ENCODE results near the gene GIMAP8. TPM values are rescaled to one million over a fixed set of nuclear protein-coding genes. Genes with fewer than 3 reads are reported as not detected.

The GIMAP8 gene
- total and polyA plus RNA-seq, 7 donors: 4.4 to 11.9 (median 6.3) TPM

DNA sequence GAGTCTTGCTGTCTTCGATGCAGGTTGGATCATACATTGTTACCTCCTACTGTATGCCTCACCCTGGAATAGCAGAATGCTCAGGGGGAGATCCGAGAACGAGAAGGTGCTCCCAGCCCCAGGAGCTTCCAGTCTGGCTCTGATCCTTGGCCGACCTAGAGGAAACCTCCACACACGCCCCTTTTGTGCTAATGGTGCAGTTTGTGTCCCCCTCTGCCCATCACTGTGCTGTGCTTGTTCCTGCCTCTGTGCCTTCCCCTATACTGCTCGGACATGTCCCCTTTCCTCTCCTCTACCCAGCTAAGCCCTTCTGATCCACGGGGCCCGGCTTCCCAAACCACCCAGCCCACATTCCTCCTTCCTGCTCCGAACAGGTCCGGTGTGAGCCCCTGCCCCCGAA, 38.8 kb upstream of the GIMAP8 start:
- ATAC-seq (no peak), DNase-seq (peak in 1 of 2 donors; percentile 30)
- no peaks in the 10 kb centered on the region for H3K9me3 ChIP-seq
- no peaks in the 10 kb centered on the region for H3K27me3 ChIP-seq (ENCODE audit: insufficient read depth in 3 of 3, low read length in 2 of 3)
- H3K36me3 ChIP-seq (ENCODE audit: insufficient read depth in 1 of 2, low read depth in 1 of 2): peaks cover 0 to 4% of the 10 kb centered on the region in 2 donors
- TF ChIP-seq, protein P1, sequence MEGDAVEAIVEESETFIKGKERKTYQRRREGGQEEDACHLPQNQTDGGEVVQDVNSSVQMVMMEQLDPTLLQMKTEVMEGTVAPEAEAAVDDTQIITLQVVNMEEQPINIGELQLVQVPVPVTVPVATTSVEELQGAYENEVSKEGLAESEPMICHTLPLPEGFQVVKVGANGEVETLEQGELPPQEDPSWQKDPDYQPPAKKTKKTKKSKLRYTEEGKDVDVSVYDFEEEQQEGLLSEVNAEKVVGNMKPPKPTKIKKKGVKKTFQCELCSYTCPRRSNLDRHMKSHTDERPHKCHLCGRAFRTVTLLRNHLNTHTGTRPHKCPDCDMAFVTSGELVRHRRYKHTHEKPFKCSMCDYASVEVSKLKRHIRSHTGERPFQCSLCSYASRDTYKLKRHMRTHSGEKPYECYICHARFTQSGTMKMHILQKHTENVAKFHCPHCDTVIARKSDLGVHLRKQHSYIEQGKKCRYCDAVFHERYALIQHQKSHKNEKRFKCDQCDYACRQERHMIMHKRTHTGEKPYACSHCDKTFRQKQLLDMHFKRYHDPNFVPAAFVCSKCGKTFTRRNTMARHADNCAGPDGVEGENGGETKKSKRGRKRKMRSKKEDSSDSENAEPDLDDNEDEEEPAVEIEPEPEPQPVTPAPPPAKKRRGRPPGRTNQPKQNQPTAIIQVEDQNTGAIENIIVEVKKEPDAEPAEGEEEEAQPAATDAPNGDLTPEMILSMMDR (IDR thresholded peaks at IDR 0.05): no peak
- H3K4me3 ChIP-seq: no peak overlapping the region
- intact Hi-C loops (cut with DNase I): no loop called here
- 78 to 82% (median 78%) methylated on average over 11 of the region's 11 CpGs for WGBS, 3 donors
- no peaks in the 10 kb centered on the region for H3K4me1 ChIP-seq
- no peak overlapping the region for H3K27ac ChIP-seq

DNA sequence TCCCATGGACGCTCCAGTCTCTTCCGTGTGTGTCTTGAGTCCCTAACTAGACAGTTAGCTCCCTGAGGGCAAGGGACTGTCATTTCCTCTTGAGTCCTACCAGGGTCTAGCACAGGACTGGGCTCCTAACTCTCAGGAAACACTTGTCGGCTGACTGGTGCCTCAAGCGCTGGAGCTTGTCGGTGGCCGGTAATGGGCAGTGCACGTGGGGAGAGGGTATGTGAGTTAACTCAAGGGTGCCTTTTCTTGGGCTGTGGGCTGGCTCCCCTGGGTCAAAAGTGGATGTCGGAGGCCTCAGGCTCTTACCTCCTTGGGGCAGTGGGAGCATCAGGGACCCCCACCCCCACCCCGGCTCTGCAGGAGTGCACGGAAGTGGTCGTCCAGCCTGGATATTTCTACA, 38.4 kb upstream of the GIMAP8 start:
- intact Hi-C loops (cut with DNase I): no loop called here
- H3K27me3 ChIP-seq (ENCODE audit: insufficient read depth in 3 of 3, low read length in 2 of 3): no peaks in the 10 kb centered on the region
- TF ChIP-seq, protein P1 (IDR thresholded peaks at IDR 0.05): no peak
- DNase-seq: peak in 1 of 2 donors; percentile 28
- no peak for ATAC-seq
- H3K36me3 ChIP-seq (ENCODE audit: insufficient read depth in 1 of 2, low read depth in 1 of 2): peaks cover 0 to 4% of the 10 kb centered on the region in 2 donors
- H3K9me3 ChIP-seq: no peaks in the 10 kb centered on the region
- H3K4me1 ChIP-seq: no peaks in the 10 kb centered on the region
- H3K27ac ChIP-seq: no peak overlapping the region
- no peak overlapping the region for H3K4me3 ChIP-seq
- WGBS, 3 donors: 87 to 90% (median 88%) methylated on average over 11 of the region's 11 CpGs

DNA sequence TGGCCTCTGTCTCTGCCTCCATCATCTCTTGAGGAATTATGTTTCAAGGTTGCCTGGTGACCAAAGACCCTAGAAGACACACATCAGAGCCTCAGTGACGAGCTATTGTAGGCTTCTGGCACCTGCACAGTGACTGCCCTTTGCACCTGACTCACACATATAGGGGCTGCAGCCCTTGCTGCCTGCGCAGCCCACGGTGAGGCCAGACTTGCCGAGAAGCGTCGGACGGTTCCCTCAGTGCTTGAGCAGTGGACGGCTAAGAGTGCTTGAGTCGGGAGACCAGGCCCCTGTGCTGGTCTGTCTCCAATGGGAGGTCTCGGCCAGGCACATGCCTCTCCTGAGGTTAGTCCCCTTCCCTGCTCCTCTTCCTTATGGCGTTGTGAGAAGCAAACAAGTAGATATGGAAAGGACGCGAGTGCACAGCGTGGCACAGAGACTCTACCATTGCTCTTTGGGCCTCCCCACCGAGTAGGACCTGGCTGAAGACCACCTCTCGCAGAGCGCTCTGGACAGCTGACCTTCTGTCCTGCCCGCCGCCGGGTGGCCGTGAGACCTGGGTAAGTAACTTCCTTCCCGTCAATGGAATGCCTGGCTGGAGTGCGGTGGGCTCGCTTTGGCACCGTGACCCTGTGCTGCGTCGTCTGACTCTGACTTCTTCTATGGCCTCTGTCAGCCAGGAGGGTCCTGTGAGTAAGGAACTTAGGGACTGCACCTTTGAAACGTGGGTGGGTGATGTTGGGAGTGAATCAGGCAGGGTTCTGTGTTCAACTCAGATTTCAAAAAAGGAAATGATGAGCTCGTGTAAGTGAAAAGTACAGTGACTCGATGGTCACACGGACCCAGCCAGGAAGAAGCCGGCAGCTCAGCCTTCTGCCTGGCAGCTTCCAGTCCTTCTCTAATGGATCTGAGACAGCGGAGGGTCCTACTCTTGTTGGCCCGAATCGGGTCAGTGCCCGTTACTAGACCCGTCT, 37.6 kb upstream of the GIMAP8 start:
- 81 to 88% (median 86%) methylated on average over 37 of the region's 37 CpGs for WGBS, 3 donors
- H3K4me3 ChIP-seq: no peak overlapping the region
- intact Hi-C loops (cut with DNase I): no loop called here
- peak in 1 of 4 donors; percentile 11 for ATAC-seq
- no peaks in the 10 kb centered on the region for H3K27me3 ChIP-seq (ENCODE audit: insufficient read depth in 3 of 3, low read length in 2 of 3)
- H3K9me3 ChIP-seq: no peaks in the 10 kb centered on the region
- H3K36me3 ChIP-seq (ENCODE audit: insufficient read depth in 1 of 2, low read depth in 1 of 2): peaks cover 0 to 4% of the 10 kb centered on the region in 2 donors
- no peaks in the 10 kb centered on the region for H3K4me1 ChIP-seq
- TF ChIP-seq, protein P1 (IDR thresholded peaks at IDR 0.05): no peak
- H3K27ac ChIP-seq: no peak overlapping the region
- DNase-seq: peak in 1 of 2 donors; percentile 25

DNA sequence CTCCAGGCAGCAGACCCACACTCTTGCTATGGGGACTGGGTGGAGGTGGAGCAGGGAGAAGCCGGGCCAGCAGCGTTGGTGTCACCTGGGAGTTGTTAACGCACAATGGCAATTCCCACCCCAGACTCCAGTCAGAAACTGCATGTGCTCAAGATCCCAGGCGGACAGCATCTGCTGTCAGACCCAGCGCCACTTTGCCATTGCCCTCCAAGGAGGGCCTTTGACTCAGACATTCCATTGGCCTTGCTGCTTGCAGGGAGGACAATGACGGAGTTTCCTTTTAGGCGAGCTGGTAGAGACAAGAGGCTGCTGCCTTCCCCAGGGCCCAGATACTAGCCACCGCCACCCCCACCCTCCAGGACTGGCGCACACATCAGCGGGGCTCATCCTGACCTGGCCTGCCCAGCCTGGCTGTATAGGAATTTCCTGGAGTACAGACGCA, 36.8 kb upstream of the GIMAP8 start:
- WGBS, 3 donors: 87 to 91% (median 88%) methylated on average over 11 of the region's 11 CpGs
- H3K27ac ChIP-seq: no peak overlapping the region
- TF ChIP-seq, protein P1 (IDR thresholded peaks at IDR 0.05): no peak
- no peaks in the 10 kb centered on the region for H3K27me3 ChIP-seq (ENCODE audit: insufficient read depth in 3 of 3, low read length in 2 of 3)
- peaks cover 0 to 4% of the 10 kb centered on the region in 2 donors for H3K36me3 ChIP-seq (ENCODE audit: insufficient read depth in 1 of 2, low read depth in 1 of 2)
- ATAC-seq (no peak), DNase-seq (peak in 1 of 2 donors; percentile 38)
- H3K4me1 ChIP-seq: no peaks in the 10 kb centered on the region
- H3K4me3 ChIP-seq: no peak overlapping the region
- H3K9me3 ChIP-seq: no peaks in the 10 kb centered on the region
- intact Hi-C loops (cut with DNase I): no loop called here
